HG02678 (cell line): Measurements from ENCODE around the gene PPT1.

Experiments used
- ATAC-seq: cut with Tn5 transposase; IDR thresholded peaks from one replicate; pipeline ENCODE4 v1.9.1; 2021; ENCODE audit warnings: mild to moderate bottlenecking, moderate library complexity; ENCODE audit not compliant: unreplicated experiment

Gene PPT1

DNA sequence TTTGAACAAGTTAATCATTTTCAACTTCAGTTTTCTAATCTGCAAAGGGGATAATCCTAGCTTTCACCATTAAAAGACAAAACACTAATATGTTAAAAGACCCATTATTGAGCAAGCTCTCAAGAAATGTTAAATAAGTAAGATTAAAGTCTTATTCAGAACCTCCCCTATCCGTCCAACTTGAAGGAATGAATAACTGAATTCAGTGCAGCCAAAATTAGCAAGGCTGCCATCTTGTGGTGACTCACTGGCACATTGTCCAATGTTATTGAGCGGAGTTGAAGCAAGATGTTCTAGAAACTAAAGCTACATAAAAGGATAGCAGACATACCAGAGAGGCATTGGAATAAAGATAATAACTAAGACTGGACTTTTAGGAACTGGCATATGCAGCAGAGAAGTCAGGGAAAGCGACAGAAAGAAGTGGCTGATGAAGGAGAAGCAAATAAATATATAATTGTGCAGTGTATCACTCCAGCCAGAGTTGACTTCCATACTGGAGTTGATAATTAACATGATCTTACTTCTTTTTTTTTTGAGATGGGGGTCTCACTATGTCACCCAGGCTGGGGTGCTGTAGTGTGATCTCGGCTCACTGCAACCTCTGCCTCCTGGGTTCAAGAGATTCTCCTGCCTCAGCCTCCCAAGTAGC lies 64.7 kb downstream of the PPT1 start:
- ATAC-seq, result no peak

GRCh38 chr1:40030528-40031135 lies 66.4 kb downstream of the PPT1 start:
- no peak for ATAC-seq

GRCh38 chr1:40029608-40030007 lies 67.4 kb downstream of the PPT1 start:
- no peak for ATAC-seq

GRCh38 chr1:40027647-40028046 lies 69.4 kb downstream of the PPT1 start:
- ATAC-seq, result no peak

GRCh38 chr1:40024671-40025070 lies 72.4 kb downstream of the PPT1 start:
- no peak for ATAC-seq

- ATAC-seq, result no peak
Measured at GRCh38 chr1:40023379-40023944, 73.6 kb downstream of the PPT1 start.
